Activated CD8-positive, alpha-beta memory T cell treated with anti-CD3 and anti-CD28 coated beads, Interleukin-2, amount 50 U/mL, for 1 hour (primary cell): ENCODE measurements around the gene FADS1.

ENCODE experiments used
- DNase-seq: peaks from one replicate; pipeline ENCODE4 v3.0.0-alpha.2; 2020; ENCODE audit errors: extremely low read depth

FADS1 gene

GRCh38 chr11:61846362-61847020 lies 29.7 kb upstream of the FADS1 start:
- no peak for DNase-seq

- no peak for DNase-seq
These were observed 28.2 kb upstream of the FADS1 start for GRCh38 chr11:61844909-61845565.

GRCh38 chr11:61842528-61842820 lies 25.7 kb upstream of the FADS1 start:
- DNase-seq: no peak

- no peak for DNase-seq
These were observed 25.1 kb upstream of the FADS1 start for GRCh38 chr11:61841636-61842527.

GRCh38 chr11:61840371-61840770 lies 23.6 kb upstream of the FADS1 start:
- no peak for DNase-seq

- DNase-seq: no peak
These were observed 22.9 kb upstream of the FADS1 start for GRCh38 chr11:61839742-61840141.

- no peak for DNase-seq
These were observed 22.1 kb upstream of the FADS1 start for GRCh38 chr11:61838921-61839320.

- DNase-seq: no peak
These were observed 21.7 kb upstream of the FADS1 start for GRCh38 chr11:61838501-61838900.

GRCh38 chr11:61837411-61838005 lies 20.7 kb upstream of the FADS1 start:
- DNase-seq: no peak

GRCh38 chr11:61836193-61836592 lies 19.4 kb upstream of the FADS1 start:
- no peak for DNase-seq

- no peak for DNase-seq
These were observed 17.7 kb upstream of the FADS1 start for GRCh38 chr11:61834278-61835048.

- no peak for DNase-seq
These were observed 17.1 kb upstream of the FADS1 start for GRCh38 chr11:61833926-61834277.

- no peak for DNase-seq
These were observed 16.7 kb upstream of the FADS1 start for GRCh38 chr11:61833471-61833870.

GRCh38 chr11:61832754-61833153 lies 16.0 kb upstream of the FADS1 start:
- no peak for DNase-seq

GRCh38 chr11:61832207-61832606 lies 15.4 kb upstream of the FADS1 start:
- no peak for DNase-seq

- no peak for DNase-seq
These were observed 13.7 kb upstream of the FADS1 start for GRCh38 chr11:61830237-61831105.

- DNase-seq: no peak
These were observed 13.0 kb upstream of the FADS1 start for GRCh38 chr11:61829806-61830205.

- no peak for DNase-seq
These were observed 12.0 kb upstream of the FADS1 start for GRCh38 chr11:61828629-61829407.

GRCh38 chr11:61828379-61828628 lies 11.5 kb upstream of the FADS1 start:
- DNase-seq: no peak
